Measurements from ENCODE around the gene FYN.

DNA sequence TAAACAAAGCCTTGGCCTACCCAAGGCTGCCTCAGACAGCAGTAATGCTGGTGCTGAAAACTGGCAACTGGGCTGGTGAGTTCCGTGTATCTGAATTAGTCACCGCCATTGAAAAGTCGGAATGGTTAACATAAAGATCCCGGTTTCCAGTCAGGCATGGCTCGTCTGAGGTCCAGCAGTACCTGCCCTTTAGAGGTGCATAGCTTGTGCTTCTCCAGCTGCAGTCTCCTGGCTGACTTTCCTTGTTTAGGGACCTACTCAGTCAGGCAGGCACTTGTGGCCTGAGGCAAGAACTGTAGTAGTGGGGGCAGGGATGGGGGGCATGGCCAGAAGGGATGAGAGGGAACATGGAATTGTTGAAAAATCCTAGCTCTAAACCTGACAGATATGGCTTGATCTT lies 101.6 kb downstream of the FYN start:
- no peak for TF ChIP-seq CTCF (IDR thresholded peaks at IDR 0.05)
- TF ChIP-seq POLR2A (IDR thresholded peaks at IDR 0.05): no peak

All from transverse colon (tissue), 3 donors.